HG03442 (cell line): ENCODE results near the gene HOXD11.

ENCODE experiments used
- ATAC-seq: cut with Tn5 transposase; IDR thresholded peaks from one replicate; pipeline ENCODE4 v1.9.1; 2021; ENCODE audit warnings: mild to moderate bottlenecking, moderate library complexity; ENCODE audit not compliant: unreplicated experiment

Gene HOXD11

GRCh38 chr2:176130957-176131847 is 24.1 kb downstream of the HOXD11 start:
- ATAC-seq = no peak

- ATAC-seq = no peak
Observed at GRCh38 chr2:176131848-176132158, 24.7 kb downstream of the HOXD11 start.

- ATAC-seq = no peak
Observed at GRCh38 chr2:176132205-176133171, 25.4 kb downstream of the HOXD11 start.

- ATAC-seq = no peak
Observed at GRCh38 chr2:176133389-176133788, 26.3 kb downstream of the HOXD11 start.

GRCh38 chr2:176134035-176134434 is 27.0 kb downstream of the HOXD11 start:
- ATAC-seq = no peak

GRCh38 chr2:176135035-176135440 is 28.0 kb downstream of the HOXD11 start:
- no peak for ATAC-seq

- ATAC-seq = no peak
Observed at GRCh38 chr2:176136374-176137251, 29.5 kb downstream of the HOXD11 start.

GRCh38 chr2:176137252-176137580 is 30.1 kb downstream of the HOXD11 start:
- ATAC-seq = no peak

- no peak for ATAC-seq
Observed at GRCh38 chr2:176137906-176138305, 30.8 kb downstream of the HOXD11 start.

GRCh38 chr2:176138526-176138922 is 31.4 kb downstream of the HOXD11 start:
- no peak for ATAC-seq

- no peak for ATAC-seq
Observed at GRCh38 chr2:176138923-176139660, 32.0 kb downstream of the HOXD11 start.

- ATAC-seq = no peak
Observed at GRCh38 chr2:176139661-176140512, 32.8 kb downstream of the HOXD11 start.

GRCh38 chr2:176140513-176141317 is 33.6 kb downstream of the HOXD11 start:
- ATAC-seq = peak; percentile 93

GRCh38 chr2:176142281-176142680 is 35.2 kb downstream of the HOXD11 start:
- ATAC-seq = no peak

GRCh38 chr2:176145085-176145969 is 38.2 kb downstream of the HOXD11 start:
- no peak for ATAC-seq

- ATAC-seq = no peak
Observed at GRCh38 chr2:176146101-176146500, 39.0 kb downstream of the HOXD11 start.

GRCh38 chr2:176146645-176147044 is 39.6 kb downstream of the HOXD11 start:
- ATAC-seq = no peak
